Caco-2 (cell line): ENCODE data around the gene KPNA6. TPM values are rescaled to one million over a fixed set of nuclear protein-coding genes. Genes with fewer than 3 reads are reported as not detected.
"Not testable (repeated sequence)": the region's sequence is repeated elsewhere in the genome, so short reads cannot be mapped to it uniquely, and the experiment has no call there.

Source experiments
- BruUV-seq: library from RNA; stranded (reverse); fragments of 400-500 nt; replicated peaks from 2 replicates; lab custom pipeline; 2021; lab: Mats Ljungman, UMichigan
- CTCF ChIA-PET: fragments of 300-600 bp; sonication (Branson Sonifier 250); formaldehyde crosslinking; loops from one replicate; lab custom pipeline; 2022; ENCODE audit warnings: antibody characterized with exemption; lab: Charles Lee
- POLR2A ChIA-PET: fragments of 300-600 bp; sonication (Branson Sonifier 250); formaldehyde crosslinking; loops from one replicate; lab custom pipeline; 2022; ENCODE audit warnings: antibody characterized with exemption; lab: Charles Lee
- DNase-seq, 2 experiments: peaks; one replicate each; pipeline versions ENCODE4 v3.0.0 to v3.0.0-alpha.2; 2020 to 2022
- H3K27me3 ChIP-seq: replicated peaks from 2 replicates; pipeline ENCODE4 v1.6.0; 2011; ENCODE audit warnings: low read length; ENCODE audit not compliant: control insufficient read depth, insufficient read depth
- H3K36me3 ChIP-seq: 2 replicates; pipeline ENCODE4 v1.5.1; 2011; ENCODE audit warnings: low read length; ENCODE audit not compliant: control insufficient read depth, insufficient read depth
- H3K4me1 ChIP-seq: fragments of 250-450 bp; sonication (Bioruptor Pico); 2 replicates; pipeline ENCODE4 v1.5.1; 2020; ENCODE audit warnings: mild to moderate bottlenecking
- H3K4me3 ChIP-seq: 2 replicates; pipeline ENCODE4 v1.5.1; 2011; ENCODE audit warnings: low read depth, mild to moderate bottlenecking, control low read depth, low read length
- H3K9me3 ChIP-seq: fragments of 250-450 bp; sonication (Bioruptor Pico); 2 replicates; pipeline ENCODE4 v1.5.1; 2020; ENCODE audit warnings: mild to moderate bottlenecking, moderate library complexity
- H3K27ac Mint-ChIP-seq: one replicate; pipeline ENCODE4 v1.8.0; 2022; ENCODE audit warnings: mixed read lengths; ENCODE audit not compliant: unreplicated experiment
- H3K27me3 Mint-ChIP-seq: one replicate; pipeline ENCODE4 v1.8.0; 2022; ENCODE audit warnings: mixed read lengths; ENCODE audit not compliant: insufficient read depth, unreplicated experiment
- H3K36me3 Mint-ChIP-seq: one replicate; pipeline ENCODE4 v1.8.0; 2022; ENCODE audit warnings: mild to moderate bottlenecking, mixed read lengths; ENCODE audit not compliant: insufficient read depth, unreplicated experiment
- H3K4me1 Mint-ChIP-seq: one replicate; pipeline ENCODE4 v1.8.0; 2022; ENCODE audit warnings: low read depth, mixed read lengths; ENCODE audit not compliant: unreplicated experiment
- H3K4me3 Mint-ChIP-seq: one replicate; pipeline ENCODE4 v1.8.0; 2022; ENCODE audit warnings: mild to moderate bottlenecking, moderate library complexity, mixed read lengths; ENCODE audit not compliant: unreplicated experiment
- H3K9me3 Mint-ChIP-seq: one replicate; pipeline ENCODE4 v1.8.0; 2022; ENCODE audit warnings: mixed read lengths; ENCODE audit not compliant: unreplicated experiment
- intact Hi-C: fragments of 100-400 bp; cut with micrococcal nuclease; formaldehyde crosslinking; loops from one replicate; pipeline ENCODE4 v1.10.0; 2022; ENCODE audit not compliant: unreplicated experiment
- total RNA-seq: library from RNA; stranded (reverse); gene quantifications from 2 replicates; pipeline ENCODE4 v1.2.3, GENCODE V29; 2022
- TF ChIP-seq, protein P1 (sequence below), 2 experiments: fragments of 200-600 bp in 1 of 2; IDR thresholded peaks; 1 replicate in 1 of 2; 2 replicates in 1 of 2; pipeline versions ENCODE4 v1.5.1 to v1.8.0; 2011 to 2022; ENCODE audit warnings: antibody characterized with exemption in 1 of 2, control low read depth in 1 of 2, inconsistent platforms in 1 of 2, low read depth in 1 of 2, low read length in 1 of 2, mild to moderate bottlenecking in 1 of 2, moderate library complexity in 1 of 2; ENCODE audit not compliant: insufficient read depth in 1 of 2, severe bottlenecking in 1 of 2, unreplicated experiment in 1 of 2

The KPNA6 gene
- total RNA-seq, 1 experiment from 2014 or later: 52.8 TPM

DNA sequence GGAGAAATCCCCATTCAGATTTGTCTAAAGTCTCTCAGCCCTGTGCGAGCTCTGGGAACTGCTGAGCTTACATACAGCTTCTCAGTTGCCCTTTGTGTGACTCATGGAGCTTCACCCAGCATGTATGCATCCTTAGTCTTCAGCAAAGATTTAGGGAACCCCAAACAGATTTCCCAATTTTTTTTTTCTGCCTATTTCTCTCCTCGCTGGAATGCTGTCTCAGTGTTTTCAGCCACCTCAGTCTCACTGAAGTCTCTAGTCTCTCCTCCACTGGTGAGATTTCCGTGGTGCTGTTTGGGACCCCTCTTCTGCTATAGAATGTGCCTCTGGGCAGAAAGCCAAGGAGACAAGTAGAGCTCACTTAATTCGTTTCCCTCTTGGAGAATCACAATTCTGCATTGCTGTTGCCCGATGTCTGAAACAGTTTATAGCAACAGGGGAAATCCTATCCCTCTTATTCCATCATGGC lies 43.5 kb downstream of the KPNA6 start:
- Histone ChIP-seq H3K4me3 (no peak overlapping the region), H3K9me3 (no peaks in the 10 kb centered on the region), H3K27me3 (no peaks in the 10 kb centered on the region), H3K36me3 (no peaks in the 10 kb centered on the region), H3K4me1 (no peaks in the 10 kb centered on the region)
- BruUV-seq: no TSS peak
- ChIA-PET POLR2A (no interaction called here), CTCF (interaction anchor here (0.6 kb wide), 1 partner anchor 94 kb away, joined by 3 read pairs; no protein-coding TSS in a partner anchor)
- TF ChIP-seq, protein P1, sequence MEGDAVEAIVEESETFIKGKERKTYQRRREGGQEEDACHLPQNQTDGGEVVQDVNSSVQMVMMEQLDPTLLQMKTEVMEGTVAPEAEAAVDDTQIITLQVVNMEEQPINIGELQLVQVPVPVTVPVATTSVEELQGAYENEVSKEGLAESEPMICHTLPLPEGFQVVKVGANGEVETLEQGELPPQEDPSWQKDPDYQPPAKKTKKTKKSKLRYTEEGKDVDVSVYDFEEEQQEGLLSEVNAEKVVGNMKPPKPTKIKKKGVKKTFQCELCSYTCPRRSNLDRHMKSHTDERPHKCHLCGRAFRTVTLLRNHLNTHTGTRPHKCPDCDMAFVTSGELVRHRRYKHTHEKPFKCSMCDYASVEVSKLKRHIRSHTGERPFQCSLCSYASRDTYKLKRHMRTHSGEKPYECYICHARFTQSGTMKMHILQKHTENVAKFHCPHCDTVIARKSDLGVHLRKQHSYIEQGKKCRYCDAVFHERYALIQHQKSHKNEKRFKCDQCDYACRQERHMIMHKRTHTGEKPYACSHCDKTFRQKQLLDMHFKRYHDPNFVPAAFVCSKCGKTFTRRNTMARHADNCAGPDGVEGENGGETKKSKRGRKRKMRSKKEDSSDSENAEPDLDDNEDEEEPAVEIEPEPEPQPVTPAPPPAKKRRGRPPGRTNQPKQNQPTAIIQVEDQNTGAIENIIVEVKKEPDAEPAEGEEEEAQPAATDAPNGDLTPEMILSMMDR (IDR thresholded peaks at IDR 0.05; ENCODE audit: insufficient read depth in 1 of 2, low read depth in 1 of 2, low read length in 1 of 2, severe bottlenecking in 1 of 2, unreplicated experiment in 1 of 2): no peak
- Mint-ChIP-seq H3K27ac (peak overlapping the region; percentile 45), H3K4me3 (no peak overlapping the region), H3K36me3 (peaks cover 32% of the 10 kb centered on the region), H3K9me3 (no peaks in the 10 kb centered on the region), H3K4me1 (no peaks in the 10 kb centered on the region), H3K27me3 (no peaks in the 10 kb centered on the region)
- no peak for DNase-seq
- intact Hi-C loops: no loop called here

DNA sequence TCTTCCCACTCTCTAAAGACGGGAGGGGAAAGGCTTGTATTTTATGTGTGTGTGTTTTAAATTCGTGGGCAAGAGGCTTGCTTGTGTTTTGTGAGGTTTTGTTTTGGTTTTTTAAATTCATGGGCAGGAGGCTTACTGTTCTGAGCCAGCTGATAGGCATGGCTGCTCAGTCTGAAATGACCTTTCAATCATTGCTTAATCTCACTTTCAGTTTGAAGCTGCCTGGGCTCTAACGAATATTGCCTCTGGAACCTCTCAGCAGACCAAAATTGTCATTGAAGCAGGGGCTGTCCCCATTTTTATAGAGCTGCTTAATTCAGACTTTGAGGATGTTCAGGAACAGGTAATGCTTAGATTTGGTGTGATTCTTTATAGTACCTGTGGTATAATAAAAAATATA lies 51.3 kb downstream of the KPNA6 start:
- POLR2A ChIA-PET: no interaction called here
- intact Hi-C loops: no loop called here
- TF ChIP-seq, protein P1 (IDR thresholded peaks at IDR 0.05; ENCODE audit: insufficient read depth in 1 of 2, low read depth in 1 of 2, low read length in 1 of 2, severe bottlenecking in 1 of 2, unreplicated experiment in 1 of 2): no peak
- Histone ChIP-seq H3K36me3 (no peaks in the 10 kb centered on the region), H3K4me3 (no peak overlapping the region), H3K9me3 (no peaks in the 10 kb centered on the region), H3K27me3 (no peaks in the 10 kb centered on the region), H3K4me1 (no peaks in the 10 kb centered on the region)
- Mint-ChIP-seq H3K36me3 (peaks cover 41% of the 10 kb centered on the region), H3K4me3 (no peak overlapping the region), H3K4me1 (no peaks in the 10 kb centered on the region), H3K27me3 (no peaks in the 10 kb centered on the region), H3K9me3 (no peaks in the 10 kb centered on the region), H3K27ac (no peak overlapping the region)
- no peak for DNase-seq
- no TSS peak for BruUV-seq
- CTCF ChIA-PET: no interaction called here

DNA sequence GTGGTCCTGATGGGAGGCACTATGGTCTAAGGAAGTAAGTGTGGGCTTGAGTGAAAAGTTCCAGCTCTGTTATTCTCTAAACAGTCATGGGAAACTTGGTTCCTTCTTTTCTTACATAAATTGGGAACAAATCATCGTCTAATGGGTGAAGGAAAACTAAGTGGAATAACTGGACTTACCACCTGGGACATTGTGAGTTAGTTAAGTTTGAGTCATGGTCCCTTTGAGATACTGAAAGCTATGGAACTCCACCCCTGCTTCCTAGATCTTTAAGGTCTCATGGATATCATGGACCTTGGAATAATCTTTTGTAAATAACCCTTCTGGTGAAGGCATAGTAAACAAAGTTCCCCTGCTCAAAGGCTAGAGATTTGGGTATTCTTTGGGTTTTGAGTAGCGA lies 55.5 kb downstream of the KPNA6 start:
- H3K9me3 ChIP-seq: no peaks in the 10 kb centered on the region
- BruUV-seq: no TSS peak
- TF ChIP-seq, protein P1 (IDR thresholded peaks at IDR 0.05; ENCODE audit: insufficient read depth in 1 of 2, low read depth in 1 of 2, low read length in 1 of 2, severe bottlenecking in 1 of 2, unreplicated experiment in 1 of 2): no peak
- H3K4me1 ChIP-seq: no peaks in the 10 kb centered on the region
- no peaks in the 10 kb centered on the region for H3K4me1 Mint-ChIP-seq
- H3K27me3 Mint-ChIP-seq: no peaks in the 10 kb centered on the region
- ChIA-PET POLR2A (no interaction called here), CTCF (no interaction called here)
- peaks cover 49% of the 10 kb centered on the region for H3K36me3 Mint-ChIP-seq
- H3K27ac Mint-ChIP-seq: no peak overlapping the region
- intact Hi-C loops: no loop called here
- H3K9me3 Mint-ChIP-seq: no peaks in the 10 kb centered on the region
- H3K36me3 ChIP-seq: no peaks in the 10 kb centered on the region
- H3K27me3 ChIP-seq: no peaks in the 10 kb centered on the region
- no peak overlapping the region for H3K4me3 ChIP-seq
- no peak for DNase-seq
- H3K4me3 Mint-ChIP-seq: no peak overlapping the region

DNA sequence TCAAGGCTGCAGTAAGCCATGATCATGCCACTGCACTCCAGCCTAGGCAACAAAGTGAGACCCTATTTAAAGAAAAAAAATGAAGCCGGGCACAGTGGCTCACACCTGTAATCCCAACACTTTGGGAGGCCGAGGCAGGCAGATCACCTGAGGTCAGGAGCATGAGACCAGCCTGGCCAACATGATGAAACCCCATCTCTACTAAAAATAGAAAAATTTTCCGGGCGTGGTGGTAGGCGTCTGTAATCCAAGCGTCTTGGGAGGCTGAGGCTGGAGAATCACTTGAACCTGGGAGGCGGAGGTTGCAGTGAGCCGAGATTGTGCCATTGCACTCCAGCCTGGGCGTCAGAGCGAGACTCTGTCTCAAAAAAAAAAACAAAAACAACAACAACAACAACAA lies 57.8 kb downstream of the KPNA6 start:
- H3K27me3 ChIP-seq, DNase-seq, H3K9me3 ChIP-seq, H3K4me1 Mint-ChIP-seq, H3K4me3 Mint-ChIP-seq, BruUV-seq, POLR2A ChIA-PET, H3K4me1 ChIP-seq, H3K9me3 Mint-ChIP-seq, CTCF ChIA-PET, H3K27me3 Mint-ChIP-seq, H3K4me3 ChIP-seq, intact Hi-C loops, H3K36me3 ChIP-seq, H3K27ac Mint-ChIP-seq: not testable (repeated sequence)
- peaks cover 61% of the 10 kb centered on the region for H3K36me3 Mint-ChIP-seq
